H1 (cell line): ENCODE measurements around the gene ZSWIM6. TPM values are rescaled to one million over a fixed set of nuclear protein-coding genes. Genes with fewer than 3 reads are reported as not detected.

ENCODE experiments used
- YY1 ChIP-seq: IDR thresholded peaks from 2 replicates; pipeline ENCODE4 v1.6.1; 2011; ENCODE audit warnings: low read depth, mild to moderate bottlenecking, low read length
- polyA plus RNA-seq, 7 experiments: library from polyadenylated mRNA; depleted of rRNA in 3 of 7; stranded (reverse) in 5 of 7; unstranded in 2 of 7; fragments of >200 nt in 5 of 7; fragments of 200-250 nt in 2 of 7; gene quantifications; 1 replicate in 5 of 7; 2 replicates in 1 of 7; 4 replicates in 1 of 7; pipeline versions ENCODE4 v1.2.1 to v1.2.3, GENCODE V29; 2011 to 2013; ENCODE audit warnings: missing spikeins in 2 of 7, mixed read lengths in 2 of 7
- total RNA-seq: library from RNA; stranded (reverse); fragmentation: NEBNext Ultra II Directional; extraction: Animal tissue kit (Norgen Biotek cat#: 25700); gene quantifications from 2 replicates; pipeline ENCODE4 v1.2.1, GENCODE V29; 2021

ZSWIM6 gene
- total and polyA plus RNA-seq, 2 of the 8 experiments (the other 6 are each of a cell fraction or from before 2014, with no cell fraction given) = 7.9 to 12.4 TPM

- no peak for TF ChIP-seq YY1
These were observed 85.8 kb downstream of the ZSWIM6 start (continued) for GRCh38 chr5:61417851-61418250.
